HG02852 (cell line): ENCODE measurements around the gene UBE2L3.
"Not testable (repeated sequence)": the region's sequence is repeated elsewhere in the genome, so short reads cannot be mapped to it uniquely, and the experiment has no call there.

ENCODE experiments used
- ATAC-seq: cut with Tn5 transposase; IDR thresholded peaks from one replicate; pipeline ENCODE4 v1.9.1; 2021; ENCODE audit warnings: mild to moderate bottlenecking, moderate library complexity; ENCODE audit not compliant: unreplicated experiment

UBE2L3 gene

DNA sequence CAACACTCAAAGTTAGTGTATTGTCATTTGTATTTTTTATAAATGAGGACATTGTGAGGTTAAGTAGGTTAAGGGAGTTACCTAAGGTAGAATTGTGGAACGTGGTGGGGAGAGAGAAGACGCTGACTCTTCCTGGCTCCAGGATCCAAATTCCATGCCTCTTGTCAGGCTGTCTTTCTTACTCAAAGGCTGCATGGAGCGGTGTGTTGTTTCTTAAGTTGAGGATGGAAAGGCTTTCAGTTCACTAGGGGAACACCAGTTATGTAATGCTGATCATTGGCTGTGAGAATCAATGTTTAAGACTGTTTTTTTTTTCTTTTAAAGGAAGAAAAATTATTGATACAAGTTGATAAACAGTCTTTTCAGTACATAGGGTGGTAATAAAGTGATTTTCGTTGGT, 2.9 kb downstream of the UBE2L3 start:
- ATAC-seq, result no peak

DNA sequence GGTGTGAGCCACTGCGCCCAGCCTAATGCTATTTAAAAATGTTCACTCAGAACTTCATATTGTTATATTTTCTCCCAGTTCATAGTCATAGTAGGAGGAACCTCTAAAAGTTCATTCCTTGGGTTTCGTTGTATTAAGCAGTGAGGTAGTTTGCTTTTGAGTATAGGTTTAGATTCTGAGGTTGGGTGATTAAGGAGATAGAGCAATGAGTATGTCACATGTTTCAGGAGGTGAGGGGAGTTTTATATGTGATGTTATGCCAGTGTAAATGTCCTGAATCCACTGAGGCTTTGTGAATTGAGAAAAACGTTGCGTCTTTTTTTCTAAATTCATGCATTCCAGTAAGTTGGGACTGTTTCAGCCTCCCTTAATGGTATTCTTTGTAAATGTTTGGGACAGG, 4.2 kb downstream of the UBE2L3 start:
- ATAC-seq, result no peak

DNA sequence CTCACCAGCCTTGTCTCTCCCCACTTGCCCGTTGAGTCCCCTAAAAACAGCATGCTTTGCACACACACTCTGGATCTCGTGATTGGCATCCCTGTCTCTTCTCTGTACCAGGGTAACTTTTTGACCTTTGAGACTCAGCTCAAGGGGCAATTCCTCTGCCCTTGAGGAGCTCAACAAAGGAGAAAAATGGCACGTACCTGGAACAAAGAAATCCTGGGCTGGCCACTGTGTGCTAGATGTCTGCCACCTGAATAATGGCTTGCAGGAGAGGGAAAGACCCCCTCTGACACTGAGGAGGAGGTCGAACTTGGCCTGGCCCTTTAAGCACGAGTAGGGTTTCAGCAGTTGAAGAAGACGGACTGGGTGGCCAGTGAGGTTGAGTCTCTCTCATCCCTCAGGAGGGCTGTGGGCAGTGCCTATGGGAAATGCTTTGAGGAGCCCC, 5.8 kb downstream of the UBE2L3 start:
- no peak for ATAC-seq

DNA sequence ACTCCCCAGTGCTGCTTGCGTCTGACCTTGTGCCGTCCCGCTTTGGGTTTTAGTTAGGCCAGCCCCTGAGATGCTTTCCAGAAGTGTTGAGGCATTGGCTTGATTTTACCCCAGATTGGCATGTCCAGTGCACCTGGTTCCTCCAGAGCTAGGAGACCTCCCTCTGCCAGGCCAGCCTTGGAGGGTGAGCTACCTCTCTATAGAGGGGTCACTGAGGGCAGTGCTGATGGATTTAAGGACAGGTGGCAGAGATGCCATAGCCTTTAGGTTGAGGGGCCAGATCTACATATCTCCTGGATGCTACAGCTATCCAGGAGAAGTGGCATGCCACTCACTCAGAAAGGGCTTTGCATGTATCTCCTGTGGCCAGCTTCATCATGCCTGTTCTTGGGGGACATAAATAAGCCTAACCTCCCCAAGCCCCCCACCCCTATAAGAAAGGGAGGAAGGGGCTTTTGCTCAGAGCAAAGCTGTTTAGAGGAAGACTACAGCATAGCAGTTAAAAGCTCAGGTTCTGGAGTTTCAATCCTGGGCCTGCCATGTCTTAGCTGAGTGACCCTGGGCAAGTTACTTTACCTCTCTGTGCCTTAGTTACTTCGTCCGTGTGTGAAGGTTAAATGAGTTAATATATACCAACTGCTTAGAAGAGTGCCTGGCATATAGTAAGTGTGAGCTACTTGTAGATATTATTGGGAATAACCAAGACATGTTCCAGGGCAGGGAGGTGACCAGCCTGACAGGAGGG, 6.4 kb downstream of the UBE2L3 start:
- ATAC-seq, result no peak

DNA sequence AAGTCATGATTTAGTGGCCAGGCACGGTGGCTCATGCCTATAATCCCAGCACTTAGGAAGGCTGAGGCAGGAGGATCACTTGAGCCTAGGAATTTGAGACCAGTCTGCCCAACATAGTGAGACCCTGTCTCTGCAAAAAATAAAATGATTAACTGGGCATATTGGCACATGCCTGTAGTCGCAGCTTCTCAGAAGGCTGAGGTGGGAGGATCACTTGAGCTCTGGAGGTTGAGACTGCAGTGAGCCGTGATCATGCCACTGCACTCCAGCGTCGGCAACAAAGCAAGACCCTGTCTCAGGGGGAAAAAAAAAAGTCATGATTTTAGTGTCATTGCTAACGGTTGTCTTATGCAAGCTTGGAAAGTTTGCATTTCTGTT, 11.9 kb downstream of the UBE2L3 start:
- no peak for ATAC-seq

DNA sequence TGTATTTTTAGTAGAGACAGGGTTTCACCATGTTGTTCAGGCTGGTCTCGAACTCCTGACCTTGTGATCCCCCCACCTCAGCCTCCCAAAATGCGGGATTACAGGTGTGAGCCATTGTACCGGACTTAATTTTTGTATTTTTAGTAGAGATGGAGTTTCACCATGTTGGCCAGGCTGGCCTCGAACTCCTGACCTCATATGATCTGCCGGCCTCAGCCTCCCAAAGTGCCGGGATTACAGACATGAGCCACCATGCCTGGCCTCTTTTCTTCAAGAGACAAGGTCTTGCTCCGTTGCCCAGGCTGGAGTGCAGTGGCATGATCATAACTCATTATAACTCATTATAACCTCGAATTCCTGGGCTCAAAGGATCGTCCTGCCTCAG, 13.1 kb downstream of the UBE2L3 start:
- ATAC-seq, result not testable (repeated sequence)

DNA sequence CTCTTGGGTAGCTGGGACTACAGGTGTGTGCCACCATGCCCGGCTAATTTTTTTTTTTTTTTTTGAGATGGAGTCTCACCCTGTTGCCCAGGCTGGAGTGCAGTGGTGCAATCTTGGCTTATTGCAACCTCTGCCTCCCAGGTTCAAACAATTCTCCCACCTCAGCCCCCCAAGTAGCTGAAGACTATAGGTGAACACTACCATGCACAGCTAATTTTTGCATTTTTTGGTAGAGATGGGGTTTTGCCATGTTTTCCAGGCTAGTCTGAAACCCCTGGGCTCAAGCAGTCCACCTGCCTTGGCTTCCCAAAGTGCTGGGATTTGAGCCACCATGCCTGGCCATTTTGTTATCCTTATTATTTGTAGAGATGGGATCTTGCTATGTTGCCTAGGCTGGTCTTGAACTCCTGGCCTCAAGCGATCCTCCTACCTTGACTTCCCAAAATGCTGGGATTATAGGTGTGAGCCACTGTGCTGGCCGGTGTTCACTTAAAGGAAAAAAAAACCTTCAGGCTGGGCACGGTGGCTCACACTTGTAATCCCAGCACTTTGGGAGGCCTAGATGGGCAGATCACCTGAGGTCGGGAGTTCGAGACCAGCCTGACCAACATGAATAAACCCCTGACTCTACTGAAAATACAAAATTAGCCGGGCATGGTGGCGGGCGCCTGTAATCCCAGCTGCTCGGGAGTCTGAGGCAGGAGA, 13.6 kb downstream of the UBE2L3 start:
- not testable (repeated sequence) for ATAC-seq

DNA sequence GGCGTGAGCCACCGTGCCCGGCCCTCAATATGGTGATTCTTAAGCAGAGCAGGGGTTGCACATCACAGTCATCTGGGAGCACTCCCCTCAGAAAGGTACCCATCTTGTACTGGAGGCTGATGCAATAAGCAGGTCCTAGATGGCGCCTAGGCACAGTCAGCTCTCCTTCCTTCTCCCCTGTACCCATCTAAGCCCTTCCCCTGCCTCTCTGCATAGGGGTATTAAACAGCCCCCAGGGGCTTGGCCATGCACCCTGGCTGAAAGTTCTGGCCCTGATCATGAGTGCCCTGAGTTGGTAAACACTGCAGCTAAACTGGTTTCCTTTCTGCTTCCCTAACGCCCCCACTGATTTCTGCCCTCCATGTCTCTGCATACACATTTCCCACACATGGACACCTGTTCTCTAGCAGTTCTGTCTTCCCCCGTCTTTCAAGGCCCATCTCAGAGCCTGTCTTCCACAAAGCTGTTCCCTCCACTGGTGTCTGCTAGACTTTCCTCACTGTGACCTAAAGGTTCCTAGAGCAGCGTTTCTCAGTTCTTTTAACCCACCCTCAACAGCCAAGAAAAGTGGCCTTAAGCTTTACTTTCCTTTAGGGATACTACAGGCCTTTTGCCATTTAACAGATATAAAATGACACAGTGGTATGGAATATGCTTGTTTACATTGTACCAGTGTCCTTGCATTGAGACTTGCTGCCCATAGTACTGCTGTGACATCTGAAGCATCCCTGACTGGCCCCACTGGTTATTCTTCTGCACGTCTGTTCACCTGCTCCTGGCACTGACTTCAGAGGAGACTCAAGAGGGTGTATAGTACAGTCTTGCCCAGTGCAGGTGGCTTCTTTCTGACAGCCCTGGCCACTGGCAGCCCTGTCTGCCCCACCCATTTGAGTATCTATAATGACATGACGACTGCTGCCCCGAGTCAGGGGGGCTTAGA, 15.6 kb downstream of the UBE2L3 start:
- no peak for ATAC-seq

DNA sequence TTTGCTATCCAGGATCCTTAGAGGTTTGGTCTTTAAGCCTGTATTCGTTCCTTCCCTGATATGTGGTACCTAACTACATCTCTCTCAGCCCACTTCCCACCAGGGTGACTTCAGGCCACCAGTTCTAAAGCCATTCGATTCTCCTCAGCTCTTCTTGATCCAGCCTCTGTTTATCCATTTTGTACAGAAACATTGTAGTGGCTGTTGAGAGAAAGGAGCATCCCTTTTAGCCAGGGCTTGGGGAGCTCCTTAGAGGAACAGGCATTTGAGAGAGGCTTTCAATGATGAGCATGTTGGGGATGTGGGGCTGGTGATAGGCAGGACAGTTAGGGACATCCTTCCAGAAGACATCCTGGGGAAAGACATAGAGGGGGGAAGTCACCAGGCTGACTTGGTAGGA, 17.9 kb downstream of the UBE2L3 start:
- ATAC-seq, result no peak

DNA sequence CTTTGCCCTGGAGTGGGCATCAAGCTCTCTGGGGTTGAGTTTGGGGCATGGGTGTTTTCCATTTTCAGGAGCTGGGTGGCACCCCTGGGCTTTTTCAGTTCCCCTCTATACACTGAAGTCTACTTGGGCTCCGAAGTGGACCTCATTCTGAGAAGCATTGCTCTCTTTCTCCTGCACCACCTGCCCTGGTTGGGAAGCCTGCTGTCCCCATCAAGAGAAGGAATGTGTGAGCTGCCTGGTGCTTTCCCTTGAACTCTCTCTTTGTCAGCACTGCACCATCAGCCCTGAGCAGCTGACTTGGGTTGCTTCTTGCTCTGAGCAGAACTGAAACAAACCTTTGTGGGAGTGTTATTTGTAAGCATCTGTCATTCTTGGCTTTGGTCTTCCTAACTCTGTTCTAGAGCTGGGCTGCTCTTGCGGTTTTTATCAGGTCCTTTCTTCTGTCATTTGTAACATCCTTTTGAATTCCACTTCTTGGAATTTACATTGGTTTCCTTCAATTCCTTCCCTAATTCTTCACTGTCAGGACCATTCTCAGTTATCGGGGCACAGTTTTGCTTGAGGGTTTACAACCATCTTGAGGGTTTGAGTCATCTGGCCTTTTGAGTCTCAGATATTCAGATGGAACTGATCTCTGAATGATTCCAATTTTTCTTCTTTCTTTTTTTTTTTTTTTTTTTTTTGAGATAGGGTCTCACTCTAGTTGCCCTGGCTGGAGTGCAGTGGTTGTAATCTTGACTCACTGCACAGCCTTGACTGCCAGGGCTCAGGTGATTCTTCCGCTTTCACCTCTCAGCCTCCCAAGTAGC, 20.5 kb downstream of the UBE2L3 start:
- ATAC-seq, result peak; percentile 94

DNA sequence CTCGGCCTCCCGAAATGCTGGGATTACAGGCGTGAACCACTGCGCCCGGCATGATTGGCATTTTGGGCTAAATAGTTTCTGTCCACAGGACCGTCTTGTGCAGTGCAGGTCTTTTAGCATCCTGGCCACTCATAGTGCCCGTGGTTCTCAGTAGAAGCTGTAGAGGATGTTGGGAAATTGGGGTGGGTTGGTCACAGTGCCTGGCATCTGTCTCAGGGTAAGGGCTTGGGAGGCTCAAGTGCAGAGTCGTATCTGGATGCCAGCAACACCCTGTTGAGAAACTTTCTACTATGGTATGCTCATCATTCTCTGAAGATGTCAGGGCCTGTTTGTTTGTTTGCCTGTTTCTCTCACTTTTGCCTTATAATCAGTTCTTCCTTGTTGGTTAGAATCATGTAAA, 21.9 kb downstream of the UBE2L3 start:
- ATAC-seq, result no peak

DNA sequence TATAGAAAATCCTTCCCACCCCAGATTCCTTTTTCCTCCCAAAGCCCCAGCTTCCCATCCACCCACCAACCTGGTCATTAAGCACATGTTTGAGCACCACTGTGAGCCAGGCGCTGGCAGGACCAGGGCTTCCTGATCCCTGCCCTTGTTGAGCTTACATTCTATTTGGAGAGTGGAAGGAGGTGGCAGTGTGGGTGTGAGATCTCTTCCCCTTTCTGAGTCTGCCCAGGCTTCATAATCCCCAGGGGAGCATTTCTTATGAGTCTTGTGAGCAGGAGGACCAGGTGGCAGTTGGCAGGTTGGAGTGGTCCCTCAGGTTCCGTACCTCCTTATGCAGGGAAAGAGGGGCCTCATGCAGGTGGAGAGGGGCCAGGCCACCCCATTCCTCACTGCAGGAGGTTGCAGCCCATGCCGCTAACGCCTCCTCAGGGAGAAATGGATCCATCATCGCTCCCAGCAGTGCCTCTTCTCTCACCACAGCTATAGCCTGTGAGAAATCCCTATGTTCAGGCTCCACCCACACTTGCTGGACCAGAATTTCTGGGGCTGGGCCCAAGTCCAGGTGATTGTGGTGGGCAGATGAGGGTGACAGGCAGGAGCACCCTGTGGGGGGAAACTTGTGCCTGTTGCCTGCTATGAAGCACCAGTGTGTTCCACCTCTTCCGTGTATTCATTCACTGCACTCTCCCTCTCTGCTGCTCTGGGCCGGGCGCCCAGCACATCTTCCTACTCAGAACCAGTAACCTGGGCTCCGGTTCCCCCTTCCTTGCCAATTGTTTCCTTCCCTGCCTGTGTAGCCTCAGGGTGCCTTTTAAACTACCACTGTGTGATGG, 23.5 kb downstream of the UBE2L3 start:
- ATAC-seq, result no peak

DNA sequence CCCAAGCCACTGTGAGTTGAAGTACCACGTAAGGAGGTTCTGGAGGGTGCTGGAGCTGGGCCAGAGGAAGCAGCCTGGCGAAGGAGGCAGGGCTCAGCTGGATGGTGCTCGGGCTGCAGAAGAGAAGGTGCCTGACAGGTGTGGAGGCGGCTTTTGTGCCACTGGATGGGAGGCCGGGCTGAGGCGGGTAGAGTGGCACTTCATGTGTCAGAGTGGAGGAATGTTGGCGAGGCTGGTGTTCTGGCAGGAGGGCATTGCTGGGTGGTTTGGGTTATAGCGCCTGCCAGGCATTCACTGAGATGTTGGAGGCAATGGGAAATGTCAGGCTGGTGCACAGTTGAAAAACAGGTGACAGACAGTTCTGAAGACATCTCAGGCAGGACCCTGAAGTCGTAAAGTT, 24.2 kb downstream of the UBE2L3 start:
- no peak for ATAC-seq

DNA sequence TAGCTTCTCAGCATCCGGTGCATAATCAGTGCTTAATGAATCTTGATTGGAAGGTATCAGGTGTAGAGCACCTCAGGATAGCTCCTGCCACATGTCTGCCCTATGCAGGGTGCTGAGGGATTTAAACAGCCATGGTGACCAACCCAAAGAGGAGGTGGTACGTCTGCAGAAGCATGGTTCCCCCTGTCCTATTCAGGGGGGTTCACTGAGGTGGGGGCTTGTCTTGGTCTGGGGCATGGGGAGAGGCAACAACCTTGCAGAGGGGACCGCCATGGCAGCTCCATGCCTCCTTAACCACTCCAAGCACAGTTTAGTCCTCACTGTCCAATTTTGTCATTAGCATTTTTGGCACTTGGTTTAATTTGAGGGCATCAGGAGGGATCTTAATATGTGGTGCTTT, 24.9 kb downstream of the UBE2L3 start:
- no peak for ATAC-seq

DNA sequence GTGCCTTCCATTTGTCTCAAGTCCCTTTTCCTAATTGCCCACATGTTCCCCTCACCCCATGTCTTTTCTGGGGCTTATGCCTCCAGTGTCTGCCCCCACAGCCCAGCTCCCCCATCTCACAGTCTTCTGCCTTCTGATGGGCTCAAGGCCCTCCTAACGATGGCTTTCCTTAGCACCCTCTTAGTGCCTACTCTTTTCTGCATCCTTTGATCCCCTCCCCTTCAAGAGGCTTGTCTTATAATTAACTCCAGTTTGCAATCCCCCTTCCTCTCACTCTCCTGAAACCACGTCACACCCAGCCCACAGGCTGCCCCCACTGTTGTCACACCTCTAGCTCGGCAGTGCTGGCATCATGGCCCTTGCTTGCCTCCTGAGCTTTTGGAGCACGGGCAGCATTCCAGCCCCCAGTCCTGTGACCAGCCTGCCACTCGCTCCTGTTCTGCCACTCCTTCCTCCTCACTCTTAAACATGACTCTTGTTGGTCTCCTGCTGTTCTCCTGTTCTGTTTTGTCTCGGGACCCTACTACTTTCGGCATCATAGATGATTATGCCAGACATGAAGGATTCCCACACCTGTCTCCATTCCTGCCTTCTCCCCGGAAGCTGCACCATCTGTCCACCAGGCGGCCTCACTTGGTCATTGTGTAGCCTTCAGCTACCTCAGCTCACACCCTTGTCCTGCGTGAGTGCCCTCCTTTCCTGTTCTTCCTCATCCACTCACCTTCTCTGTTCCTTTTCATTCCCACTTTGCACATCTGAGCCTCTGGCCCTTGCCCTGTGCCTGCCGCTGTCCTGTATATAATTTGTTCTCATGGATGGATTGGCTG, 26.1 kb downstream of the UBE2L3 start:
- no peak for ATAC-seq

DNA sequence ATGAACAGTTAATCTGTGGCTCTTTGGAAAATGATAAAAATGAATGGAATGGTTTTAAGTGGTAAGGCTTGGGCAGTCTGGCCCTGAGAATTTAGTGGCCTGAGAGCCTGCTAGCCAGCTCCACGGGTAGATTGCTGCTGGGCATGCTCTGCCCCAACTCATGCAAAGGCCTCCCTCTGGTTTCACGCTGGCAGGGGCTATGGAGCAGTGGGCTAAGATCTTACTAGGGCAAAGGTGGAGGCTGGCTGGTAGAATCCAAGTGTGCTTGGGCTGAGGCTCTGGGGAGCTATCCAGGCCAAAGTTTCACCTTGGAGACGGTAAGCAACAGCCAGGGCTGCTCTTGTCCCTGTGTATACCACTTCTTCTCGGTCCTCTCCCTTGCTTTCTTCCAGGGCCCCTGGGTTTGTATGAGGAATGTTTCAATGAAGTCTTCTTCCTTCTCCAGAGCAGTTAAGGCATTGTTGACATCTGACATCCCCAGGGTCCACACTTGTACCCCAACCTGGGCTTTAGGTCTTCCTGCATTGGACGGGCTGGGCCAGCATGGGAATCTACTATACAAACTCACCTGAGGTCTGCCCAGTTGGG, 27.4 kb downstream of the UBE2L3 start:
- no peak for ATAC-seq

DNA sequence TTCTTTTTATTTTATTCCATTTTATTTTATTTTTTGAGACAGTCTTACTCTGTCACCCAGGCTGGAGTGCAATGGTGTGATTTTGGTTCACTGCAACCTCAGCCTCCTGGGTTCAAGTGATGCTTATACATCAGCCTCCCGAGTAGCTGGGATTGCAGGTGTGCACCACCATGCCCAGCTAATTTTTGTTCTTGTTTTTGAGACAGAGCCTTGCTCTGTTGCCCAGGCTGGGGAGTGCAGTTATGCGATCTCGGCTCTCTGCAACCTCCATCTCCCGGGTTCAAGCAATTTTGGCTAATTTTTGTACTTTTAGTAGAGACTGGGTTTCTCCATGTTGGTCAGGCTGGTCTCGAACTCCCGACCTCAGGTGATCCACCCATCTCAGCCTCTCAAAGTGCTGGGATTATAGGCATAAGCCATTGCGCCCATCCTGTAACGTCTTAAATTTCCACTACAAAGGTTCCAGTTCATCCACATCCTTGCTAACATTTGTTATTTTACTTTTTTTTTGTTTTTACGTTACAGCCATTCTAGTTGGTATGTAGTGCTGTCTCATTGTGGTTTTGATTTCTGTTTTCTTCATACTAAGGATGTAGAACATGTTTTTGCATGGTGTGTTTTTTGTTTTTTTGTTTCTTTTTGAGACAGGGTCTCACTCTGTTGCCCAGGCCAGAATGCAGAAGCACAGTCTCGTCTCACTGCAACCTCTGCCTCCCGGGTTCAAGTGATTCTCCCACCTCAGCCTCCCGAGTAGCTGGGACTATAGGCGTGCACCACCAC, 29.0 kb downstream of the UBE2L3 start:
- not testable (repeated sequence) for ATAC-seq

DNA sequence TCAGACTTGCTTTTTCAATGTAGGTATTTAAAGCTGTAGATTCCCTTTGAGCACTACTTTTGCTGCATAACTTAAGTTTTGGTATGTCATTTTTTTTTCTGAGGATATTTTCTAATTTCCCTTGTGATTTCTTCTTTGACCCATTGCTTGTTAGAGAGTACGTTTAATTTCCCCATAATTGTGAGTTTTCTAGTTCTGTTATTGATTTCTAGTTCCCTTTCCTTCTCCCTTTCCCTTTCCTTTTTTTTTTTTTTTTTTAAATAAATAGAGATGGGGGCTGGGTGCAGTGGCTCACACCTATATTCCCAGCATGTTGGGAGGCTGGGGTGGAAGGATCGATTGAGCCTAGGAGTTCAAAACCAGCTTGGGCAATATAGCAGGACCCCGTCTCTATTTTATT, 30.8 kb downstream of the UBE2L3 start:
- ATAC-seq, result no peak
